Measurements from ENCODE around the gene ANKS3. TPM values are rescaled to one million over a fixed set of nuclear protein-coding genes. Genes with fewer than 3 reads are reported as not detected.

The ANKS3 gene
- total RNA-seq, 2 donors from 2014 or later = 6.7 to 13.5 TPM

DNA sequence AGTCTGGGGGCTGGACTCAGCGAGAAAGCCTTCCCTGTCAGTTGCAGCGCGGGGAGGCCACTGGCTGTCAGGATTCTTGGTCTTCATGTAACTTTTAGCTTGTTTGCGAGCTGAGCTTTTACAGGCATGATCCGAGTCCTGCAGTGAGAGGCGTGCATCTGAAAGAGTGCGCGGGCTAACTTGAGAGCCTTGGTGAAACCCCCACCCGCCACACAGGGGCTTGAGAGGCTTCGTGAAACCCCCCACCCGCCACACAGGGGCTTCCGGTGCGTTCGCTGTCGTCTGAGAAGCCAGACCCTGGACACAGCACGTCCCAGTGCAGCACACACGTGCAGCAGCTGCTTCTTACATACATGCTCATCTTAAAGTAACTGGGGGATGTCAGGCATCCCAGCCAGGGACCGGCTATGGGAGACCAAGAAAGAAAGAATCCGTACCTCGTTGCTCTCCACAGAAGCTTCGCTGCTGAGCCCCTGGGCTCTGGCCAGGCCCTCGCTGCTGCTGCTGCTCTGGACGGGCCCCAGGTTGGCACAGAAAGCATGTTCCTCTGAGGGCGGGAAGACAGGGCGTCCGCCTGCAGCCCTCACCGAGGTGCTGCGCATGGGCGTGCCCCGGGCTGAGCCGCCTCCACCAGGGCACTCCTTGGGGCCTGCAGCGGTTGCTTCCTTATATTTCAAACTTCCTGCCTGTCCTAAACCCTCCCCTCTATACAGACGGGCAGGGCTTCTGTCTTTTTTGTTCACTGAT, 32.9 kb downstream of the ANKS3 start:
- DNase-seq (ENCODE audit: low spot score) = no peak
- no peak for TF ChIP-seq CTCF (IDR thresholded peaks at IDR 0.05)
- Histone ChIP-seq H3K9me3 (no peaks in the 10 kb centered on the region), H3K27me3 (no peaks in the 10 kb centered on the region), H3K36me3 (peaks cover 77% of the 10 kb centered on the region), H3K4me3 (no peak overlapping the region), H3K27ac (no peak overlapping the region), H3K4me1 (peaks cover 0 to 8% of the 10 kb centered on the region in 2 donors)

- TF ChIP-seq CTCF (IDR thresholded peaks at IDR 0.05) = no peak
- peaks cover 0 to 15% of the 10 kb centered on the region in 2 donors for H3K4me1 ChIP-seq
- DNase-seq (ENCODE audit: low spot score) = no peak
- H3K9me3 ChIP-seq = no peaks in the 10 kb centered on the region
- H3K27ac ChIP-seq = no peak overlapping the region
- H3K36me3 ChIP-seq = peaks cover 76% of the 10 kb centered on the region
- no peak overlapping the region for H3K4me3 ChIP-seq
- no peaks in the 10 kb centered on the region for H3K27me3 ChIP-seq
Measured at GRCh38 chr16:4700380-4700996, 33.6 kb downstream of the ANKS3 start.

DNA sequence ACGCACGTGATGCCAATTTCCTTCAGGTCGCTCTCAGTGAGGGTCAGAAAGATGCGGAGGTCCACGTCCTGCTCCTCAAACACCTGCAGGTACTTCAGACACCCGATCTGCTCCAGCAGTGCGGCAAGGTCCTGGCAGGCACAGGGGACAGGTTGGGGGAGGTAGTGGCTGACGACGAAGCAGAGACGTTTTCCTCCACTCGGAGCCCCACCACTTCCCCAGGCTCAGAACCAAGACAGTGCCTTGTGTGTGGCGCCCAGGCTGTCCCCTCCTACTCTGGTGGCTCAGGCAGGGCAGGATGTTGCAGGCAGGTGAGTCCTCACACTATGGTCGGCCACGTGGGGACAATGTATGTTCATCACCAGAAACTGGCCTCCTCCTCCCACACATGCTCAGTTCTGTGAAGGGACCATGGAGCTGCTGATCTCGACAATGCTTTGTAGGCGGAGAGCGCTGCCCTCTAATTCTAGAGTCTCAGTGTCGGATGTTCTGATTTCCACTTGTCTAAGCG, 35.0 kb downstream of the ANKS3 start:
- Histone ChIP-seq H3K27ac (no peak overlapping the region), H3K36me3 (peaks cover 68% of the 10 kb centered on the region), H3K4me3 (no peak overlapping the region), H3K4me1 (peaks cover 0 to 29% of the 10 kb centered on the region in 2 donors), H3K9me3 (no peaks in the 10 kb centered on the region), H3K27me3 (no peaks in the 10 kb centered on the region)
- DNase-seq (ENCODE audit: low spot score) = no peak
- no peak for TF ChIP-seq CTCF (IDR thresholded peaks at IDR 0.05)

DNA sequence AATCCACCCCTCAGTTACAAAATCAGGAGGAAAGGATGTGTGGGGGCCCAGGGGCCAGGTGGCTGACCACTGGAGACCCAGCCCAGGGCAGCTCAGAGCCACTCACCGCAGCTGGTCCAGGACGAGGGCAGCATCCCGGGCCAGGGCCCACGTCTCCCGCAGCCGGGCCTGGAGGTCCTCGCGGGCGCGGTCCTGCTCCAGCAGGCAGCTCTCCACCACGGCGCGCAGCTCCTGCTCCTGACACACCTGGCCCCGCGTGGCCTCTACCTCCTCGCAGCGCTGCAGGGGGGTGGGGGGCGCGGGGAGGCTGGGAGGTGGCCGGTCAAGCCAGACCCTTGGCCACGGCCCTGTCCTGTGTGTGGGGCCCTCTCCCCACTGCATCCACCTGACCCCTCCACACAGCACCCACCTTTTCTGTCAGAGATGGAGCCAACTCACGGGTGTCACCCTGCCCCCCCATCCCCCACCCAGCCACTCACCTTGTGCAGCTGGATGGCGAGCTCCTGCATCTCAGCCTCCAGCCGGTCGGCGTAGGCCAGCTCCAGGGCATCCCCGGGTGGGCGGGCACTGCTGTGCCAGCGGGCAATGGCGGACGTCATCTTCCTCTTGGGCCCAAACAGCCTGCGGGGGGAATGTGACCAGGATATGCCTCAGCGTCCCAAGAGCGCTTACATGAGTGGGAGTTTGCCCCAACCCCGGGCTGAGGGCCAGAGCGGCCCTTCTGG, 35.6 kb downstream of the ANKS3 start:
- DNase-seq (ENCODE audit: low spot score) = no peak
- Histone ChIP-seq H3K9me3 (no peaks in the 10 kb centered on the region), H3K4me3 (no peak overlapping the region), H3K27me3 (no peaks in the 10 kb centered on the region), H3K36me3 (peaks cover 63% of the 10 kb centered on the region), H3K27ac (no peak overlapping the region), H3K4me1 (peaks cover 0 to 30% of the 10 kb centered on the region in 2 donors)
- TF ChIP-seq CTCF (IDR thresholded peaks at IDR 0.05) = no peak

GRCh38 chr16:4697848-4698291, 36.2 kb downstream of the ANKS3 start:
- no peak for DNase-seq (ENCODE audit: low spot score)
- H3K27me3 ChIP-seq = no peaks in the 10 kb centered on the region
- H3K36me3 ChIP-seq = peaks cover 63% of the 10 kb centered on the region
- H3K27ac ChIP-seq = no peak overlapping the region
- peaks cover 0 to 33% of the 10 kb centered on the region in 2 donors for H3K4me1 ChIP-seq
- no peaks in the 10 kb centered on the region for H3K9me3 ChIP-seq
- TF ChIP-seq CTCF (IDR thresholded peaks at IDR 0.05) = no peak
- no peak overlapping the region for H3K4me3 ChIP-seq
